ENCODE results near the gene CMYA5. TPM values are rescaled to one million over a fixed set of nuclear protein-coding genes. Genes with fewer than 3 reads are reported as not detected.

The CMYA5 gene
- total and polyA plus RNA-seq, 2 donors (not counting 3 experiments of a cell fraction or from before 2014, with no cell fraction given), result 0.04 to 0.20 TPM

DNA sequence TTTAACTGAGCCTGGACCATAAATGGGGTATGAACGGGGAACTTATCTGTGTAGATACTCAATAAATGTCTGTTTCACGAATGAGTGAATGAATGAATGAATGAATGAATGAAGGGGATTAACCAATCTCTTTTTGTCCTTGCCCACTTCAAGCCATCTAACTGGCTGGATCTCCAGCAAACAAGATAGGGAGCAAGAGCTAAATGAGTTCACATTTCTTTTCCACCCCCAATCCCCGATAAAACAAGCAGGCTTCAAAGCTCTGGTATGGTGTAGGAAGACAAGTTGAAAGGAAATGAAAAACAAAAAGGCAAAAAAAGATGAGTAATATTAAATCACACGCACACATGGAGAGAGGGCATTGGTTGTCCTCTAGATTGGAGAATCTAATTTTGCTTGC, 84.0 kb downstream of the CMYA5 start:
- Histone ChIP-seq H3K36me3 (ENCODE audit: control insufficient read depth in 2 of 2, extremely low read depth in 1 of 2, insufficient read depth in 2 of 2, low read length in 2 of 2) (no peaks in the 10 kb centered on the region), H3K4me3 (replicated peaks in 1 of 3; ENCODE audit: insufficient read depth in 1 of 3, low read depth in 1 of 3, low read length in 3 of 3) (no peak overlapping the region), H3K4me2 (ENCODE audit: insufficient read depth, low read length) (no peak overlapping the region), H3K9ac (replicated peaks; ENCODE audit: extremely low read depth, insufficient read depth, low read length) (no peak overlapping the region), H2AFZ (ENCODE audit: low read depth, low read length) (no peak overlapping the region), H3K4me1 (ENCODE audit: control insufficient read depth, extremely low read depth, insufficient read depth, low read length) (no peaks in the 10 kb centered on the region), H3K9me3 (replicated peaks; ENCODE audit: control insufficient read depth, insufficient read depth, low read length) (no peaks in the 10 kb centered on the region), H4K20me1 (replicated peaks; ENCODE audit: control insufficient read depth, extremely low read depth, insufficient read depth, low read length) (no peaks in the 10 kb centered on the region), H3K9me1 (replicated peaks; ENCODE audit: control insufficient read depth, extremely low read depth, insufficient read depth, low read length) (no peaks in the 10 kb centered on the region), H3K79me2 (ENCODE audit: control insufficient read depth, insufficient read depth, low read length) (no peaks in the 10 kb centered on the region), H3K27ac (ENCODE audit: insufficient read depth, low read depth, low read length) (no peak overlapping the region), H3K27me3 (ENCODE audit: control insufficient read depth in 2 of 2, insufficient read depth in 2 of 2, low read length in 2 of 2) (no peaks in the 10 kb centered on the region)
- dilution Hi-C loops (cut with MboI; ENCODE audit: extremely low pct_ligation_motif_present, low sequenced_read_pairs), result no loop called here
- no TSS peak for BruUV-seq (replicated peaks)
- DNase-seq (ENCODE audit: low read depth, low spot score) (no peak), FAIRE-seq (no peak)
- CTCF ChIA-PET, result interaction anchor here (2.2 kb wide), 1 partner anchor 748 kb away, joined by 10 read pairs; no protein-coding TSS in a partner anchor
- TF ChIP-seq EZH2 (IDR thresholded peaks at IDR 0.05; ENCODE audit: borderline replicate concordance, low read depth, low read length, severe bottlenecking), result no peak
- intact Hi-C loops (cut with micrococcal nuclease), result no loop called here
- POLR2A ChIA-PET, result no interaction called here

DNA sequence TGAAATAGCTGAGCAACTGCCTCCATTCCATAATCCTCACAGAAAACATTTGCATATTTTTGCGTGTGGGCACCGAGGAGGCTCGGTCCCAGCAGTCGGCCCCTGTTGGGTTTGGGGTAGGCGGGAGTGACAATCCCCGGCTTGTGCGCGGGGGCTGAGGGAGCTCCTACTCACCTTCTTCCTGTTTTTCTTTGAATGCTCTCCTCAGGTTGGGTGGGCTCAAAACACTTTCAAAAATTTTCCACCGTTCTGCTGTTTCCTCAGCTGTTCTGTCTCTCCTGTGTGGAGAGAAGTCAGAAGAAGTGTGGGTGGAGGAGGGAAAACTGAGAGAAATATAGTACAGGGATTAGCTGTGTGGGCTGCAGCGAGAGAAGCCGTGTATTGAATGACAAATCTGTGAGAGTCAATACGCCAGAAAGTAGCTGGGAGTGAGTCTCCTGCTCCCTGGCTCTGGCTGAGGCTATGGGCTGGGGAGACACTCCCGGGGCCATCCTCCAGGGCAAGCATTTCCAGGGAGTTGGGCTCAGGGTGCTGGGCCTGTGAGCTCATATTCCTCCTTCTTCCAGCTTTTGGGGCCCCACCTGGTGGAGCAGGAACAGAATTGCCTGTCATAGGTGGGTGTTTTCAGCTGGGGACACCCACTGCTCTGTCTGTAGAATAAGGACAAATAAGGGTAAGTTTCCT, 84.7 kb downstream of the CMYA5 start:
- Histone ChIP-seq H3K79me2 (ENCODE audit: control insufficient read depth, insufficient read depth, low read length) (no peaks in the 10 kb centered on the region), H3K4me1 (ENCODE audit: control insufficient read depth, extremely low read depth, insufficient read depth, low read length) (no peaks in the 10 kb centered on the region), H3K36me3 (ENCODE audit: control insufficient read depth in 2 of 2, extremely low read depth in 1 of 2, insufficient read depth in 2 of 2, low read length in 2 of 2) (no peaks in the 10 kb centered on the region), H3K9me3 (replicated peaks; ENCODE audit: control insufficient read depth, insufficient read depth, low read length) (no peaks in the 10 kb centered on the region), H3K9ac (replicated peaks; ENCODE audit: extremely low read depth, insufficient read depth, low read length) (no peak overlapping the region), H3K9me1 (replicated peaks; ENCODE audit: control insufficient read depth, extremely low read depth, insufficient read depth, low read length) (no peaks in the 10 kb centered on the region), H4K20me1 (replicated peaks; ENCODE audit: control insufficient read depth, extremely low read depth, insufficient read depth, low read length) (no peaks in the 10 kb centered on the region), H3K4me2 (ENCODE audit: insufficient read depth, low read length) (no peak overlapping the region), H3K4me3 (replicated peaks in 1 of 3; ENCODE audit: insufficient read depth in 1 of 3, low read depth in 1 of 3, low read length in 3 of 3) (no peak overlapping the region), H3K27me3 (ENCODE audit: control insufficient read depth in 2 of 2, insufficient read depth in 2 of 2, low read length in 2 of 2) (no peaks in the 10 kb centered on the region), H2AFZ (ENCODE audit: low read depth, low read length) (no peak overlapping the region), H3K27ac (ENCODE audit: insufficient read depth, low read depth, low read length) (no peak overlapping the region)
- dilution Hi-C loops (cut with MboI; ENCODE audit: extremely low pct_ligation_motif_present, low sequenced_read_pairs), result no loop called here
- TF ChIP-seq FOS (IDR thresholded peaks at IDR 0.05; ENCODE audit: borderline replicate concordance, insufficient read depth, low read length) (no peak), MYC (IDR thresholded peaks at IDR 0.05; ENCODE audit: low read depth, low read length) (no peak), JUN (IDR thresholded peaks at IDR 0.05; ENCODE audit: borderline replicate concordance, insufficient read depth, insufficient read length, low read depth) (no peak), GATA2 (IDR thresholded peaks at IDR 0.05; ENCODE audit: insufficient read depth, insufficient read length, low read depth, low read length) (no peak), POLR2A (IDR thresholded peaks at IDR 0.05; ENCODE audit: low read depth, low read length) (no peak), POLR2AphosphoS5 (IDR thresholded peaks at IDR 0.05; ENCODE audit: insufficient read depth, low read depth, low read length) (no peak), EZH2 (IDR thresholded peaks at IDR 0.05; ENCODE audit: borderline replicate concordance, low read depth, low read length, severe bottlenecking) (no peak)
- TF ChIP-seq, protein P1, sequence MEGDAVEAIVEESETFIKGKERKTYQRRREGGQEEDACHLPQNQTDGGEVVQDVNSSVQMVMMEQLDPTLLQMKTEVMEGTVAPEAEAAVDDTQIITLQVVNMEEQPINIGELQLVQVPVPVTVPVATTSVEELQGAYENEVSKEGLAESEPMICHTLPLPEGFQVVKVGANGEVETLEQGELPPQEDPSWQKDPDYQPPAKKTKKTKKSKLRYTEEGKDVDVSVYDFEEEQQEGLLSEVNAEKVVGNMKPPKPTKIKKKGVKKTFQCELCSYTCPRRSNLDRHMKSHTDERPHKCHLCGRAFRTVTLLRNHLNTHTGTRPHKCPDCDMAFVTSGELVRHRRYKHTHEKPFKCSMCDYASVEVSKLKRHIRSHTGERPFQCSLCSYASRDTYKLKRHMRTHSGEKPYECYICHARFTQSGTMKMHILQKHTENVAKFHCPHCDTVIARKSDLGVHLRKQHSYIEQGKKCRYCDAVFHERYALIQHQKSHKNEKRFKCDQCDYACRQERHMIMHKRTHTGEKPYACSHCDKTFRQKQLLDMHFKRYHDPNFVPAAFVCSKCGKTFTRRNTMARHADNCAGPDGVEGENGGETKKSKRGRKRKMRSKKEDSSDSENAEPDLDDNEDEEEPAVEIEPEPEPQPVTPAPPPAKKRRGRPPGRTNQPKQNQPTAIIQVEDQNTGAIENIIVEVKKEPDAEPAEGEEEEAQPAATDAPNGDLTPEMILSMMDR (IDR thresholded peaks at IDR 0.05; ENCODE audit: extremely low read depth in 1 of 2, insufficient read depth in 1 of 2, low read depth in 1 of 2, low read length in 2 of 2), result no peak
- TF ChIP-seq, protein P2, sequence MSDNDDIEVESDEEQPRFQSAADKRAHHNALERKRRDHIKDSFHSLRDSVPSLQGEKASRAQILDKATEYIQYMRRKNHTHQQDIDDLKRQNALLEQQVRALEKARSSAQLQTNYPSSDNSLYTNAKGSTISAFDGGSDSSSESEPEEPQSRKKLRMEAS (IDR thresholded peaks at IDR 0.05; ENCODE audit: insufficient read depth, insufficient read length), result no peak
- DNase-seq (ENCODE audit: low read depth, low spot score) (no peak), FAIRE-seq (no peak)
- intact Hi-C loops (cut with micrococcal nuclease), result no loop called here
- ChIA-PET POLR2A (no interaction called here), CTCF (interaction anchor here (2.1 to 2.2 kb wide), 2 partner anchors 749 to 753 kb away, joined by 9 to 10 read pairs; no protein-coding TSS in a partner anchor)
- BruUV-seq (replicated peaks), result no TSS peak

Data from endothelial cell of umbilical vein (primary cell).